HAP-1 (cell line): Measurements from ENCODE around the gene CRTC1.
"Not testable (repeated sequence)": the region's sequence is repeated elsewhere in the genome, so short reads cannot be mapped to it uniquely, and the experiment has no call there.

ENCODE experiments used
- DNase-seq, 2 experiments: peaks; one replicate each; pipeline ENCODE4 v3.0.0-alpha.2; 2016 to 2020; ENCODE audit warnings: low spot score in 2 of 2
- H3K27me3 ChIP-seq: fragments of 250-450 bp; sonication (Bioruptor Pico); 2 replicates; pipeline ENCODE4 v1.5.1; 2020; ENCODE audit warnings: low read depth, mild to moderate bottlenecking, moderate library complexity
- H3K36me3 ChIP-seq: fragments of 250-450 bp; sonication (Bioruptor Pico); replicated peaks from 2 replicates; pipeline ENCODE4 v1.5.1; 2020; ENCODE audit warnings: mild to moderate bottlenecking
- H3K4me1 ChIP-seq: fragments of 250-450 bp; sonication (Bioruptor Pico); 2 replicates; pipeline ENCODE4 v1.5.1; 2020; ENCODE audit warnings: mild to moderate bottlenecking
- H3K4me3 ChIP-seq: fragments of 250-450 bp; sonication (Bioruptor Pico); 2 replicates; pipeline ENCODE4 v1.5.1; 2020; ENCODE audit warnings: mild to moderate bottlenecking, moderate library complexity
- H3K9me3 ChIP-seq: fragments of 250-450 bp; sonication (Bioruptor Pico); 2 replicates; pipeline ENCODE4 v1.5.1; 2020; ENCODE audit warnings: mild to moderate bottlenecking, moderate library complexity
- in situ Hi-C: fragments of 300-500 bp; cut with MboI; formaldehyde crosslinking; loops from 3 replicates; pipeline ENCODE4 v1.14.3; 2020; ENCODE audit warnings: low sequenced_read_pairs, inconsistent platforms, mixed read lengths

Gene CRTC1

DNA sequence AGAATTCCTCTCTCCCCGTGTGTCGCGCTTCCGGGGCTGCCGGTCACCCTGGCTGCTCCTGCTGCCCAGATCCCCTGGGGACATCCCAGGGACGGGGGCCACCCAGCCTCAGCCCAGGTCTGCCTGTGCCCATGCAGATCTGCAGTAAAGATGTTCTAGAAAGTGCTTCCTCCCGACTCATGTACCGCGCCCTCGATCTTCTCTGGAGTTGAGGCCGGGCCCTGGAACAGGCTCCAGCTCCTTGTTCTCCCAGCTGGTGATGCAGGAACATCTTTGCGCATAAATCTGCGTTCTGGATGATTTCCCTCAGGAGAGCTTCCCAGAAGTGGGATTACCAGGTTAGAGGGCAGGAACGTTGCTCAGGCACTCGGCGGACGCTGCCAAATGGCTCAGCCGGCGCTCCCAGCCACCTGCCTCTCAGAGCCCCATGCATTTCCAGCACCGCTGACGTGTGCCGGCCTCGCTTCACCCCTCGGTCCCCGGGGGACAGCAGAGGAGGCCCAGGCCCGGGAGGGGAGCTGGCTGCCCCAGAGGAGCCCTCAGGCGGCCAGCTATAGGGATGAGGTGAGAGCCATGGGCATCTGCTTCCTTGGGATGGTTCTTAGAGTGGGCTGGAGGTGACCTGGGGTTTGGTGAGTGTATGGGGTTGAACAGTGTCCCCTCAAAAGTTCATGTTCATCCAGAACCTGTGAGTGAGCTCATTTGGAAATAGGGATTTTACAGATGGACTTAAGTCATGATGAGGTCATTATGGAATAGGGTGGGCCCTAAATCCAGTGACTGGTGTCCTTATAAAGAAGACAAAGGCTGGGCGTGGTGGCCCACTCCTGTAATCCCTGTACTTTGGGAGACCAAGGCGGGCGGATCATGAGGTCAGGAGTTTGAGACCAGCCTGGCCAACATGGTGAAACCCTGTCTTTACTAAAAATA is 42.6 kb downstream of the CRTC1 start:
- H3K27me3 ChIP-seq = no peaks in the 10 kb centered on the region
- H3K4me3 ChIP-seq = no peak overlapping the region
- no peaks in the 10 kb centered on the region for H3K4me1 ChIP-seq
- no peak for DNase-seq
- H3K9me3 ChIP-seq = no peaks in the 10 kb centered on the region
- in situ Hi-C loops = no loop called here
- H3K36me3 ChIP-seq = no peaks in the 10 kb centered on the region

GRCh38 chr19:18726846-18727245 is 43.4 kb downstream of the CRTC1 start:
- Histone ChIP-seq H3K9me3 (no peaks in the 10 kb centered on the region), H3K4me1 (no peaks in the 10 kb centered on the region), H3K36me3 (no peaks in the 10 kb centered on the region), H3K27me3 (no peaks in the 10 kb centered on the region), H3K4me3 (no peak overlapping the region)
- no peak for DNase-seq
- in situ Hi-C loops = no loop called here

- H3K4me3 ChIP-seq, in situ Hi-C loops, H3K36me3 ChIP-seq, DNase-seq, H3K9me3 ChIP-seq, H3K4me1 ChIP-seq, H3K27me3 ChIP-seq: not testable (repeated sequence)
Observed at GRCh38 chr19:18727602-18728001, 44.1 kb downstream of the CRTC1 start.

- Histone ChIP-seq H3K9me3 (no peaks in the 10 kb centered on the region), H3K36me3 (no peaks in the 10 kb centered on the region), H3K4me3 (no peak overlapping the region), H3K4me1 (no peaks in the 10 kb centered on the region), H3K27me3 (no peaks in the 10 kb centered on the region)
- no peak for DNase-seq
- in situ Hi-C loops = no loop called here
Observed at GRCh38 chr19:18729933-18730530, 46.6 kb downstream of the CRTC1 start.

DNA sequence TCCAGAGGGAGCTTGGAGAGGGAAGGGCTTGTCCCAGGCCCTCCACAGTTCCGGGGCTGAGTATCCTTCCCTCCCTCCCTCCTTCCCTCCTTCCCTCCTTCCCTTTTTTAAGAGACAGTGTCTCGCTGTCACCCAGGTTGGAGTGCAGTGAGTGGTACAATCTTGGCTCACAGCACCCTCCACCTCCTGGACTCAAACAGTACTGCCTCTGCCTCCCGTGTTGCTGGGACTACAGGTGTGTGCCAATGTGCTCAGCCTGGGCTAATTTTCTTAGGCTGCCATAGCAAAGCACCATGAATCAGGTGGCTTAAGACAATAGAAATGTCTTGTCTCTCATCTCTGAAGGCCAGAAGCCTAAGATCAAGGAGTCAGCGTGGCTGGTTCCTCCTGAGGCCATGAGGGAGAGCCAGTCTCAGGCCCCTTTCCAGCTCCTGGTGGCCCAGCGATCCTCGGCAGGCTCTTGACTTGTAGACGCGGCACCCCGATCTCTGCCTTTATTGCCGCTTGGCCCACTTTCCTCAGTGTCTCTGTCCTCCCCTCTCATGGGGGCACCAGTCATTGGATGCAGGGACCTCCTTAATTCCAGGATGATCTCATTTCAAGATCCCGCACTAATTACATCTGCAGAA is 47.5 kb downstream of the CRTC1 start:
- DNase-seq = no peak
- no peaks in the 10 kb centered on the region for H3K9me3 ChIP-seq
- no peaks in the 10 kb centered on the region for H3K4me1 ChIP-seq
- H3K27me3 ChIP-seq = no peaks in the 10 kb centered on the region
- no peak overlapping the region for H3K4me3 ChIP-seq
- no peaks in the 10 kb centered on the region for H3K36me3 ChIP-seq
- in situ Hi-C loops = no loop called here

- no peak overlapping the region for H3K4me3 ChIP-seq
- no peak for DNase-seq
- no peaks in the 10 kb centered on the region for H3K4me1 ChIP-seq
- in situ Hi-C loops = no loop called here
- H3K27me3 ChIP-seq = no peaks in the 10 kb centered on the region
- H3K36me3 ChIP-seq = no peaks in the 10 kb centered on the region
- H3K9me3 ChIP-seq = no peaks in the 10 kb centered on the region
Observed at GRCh38 chr19:18731562-18732008, 48.1 kb downstream of the CRTC1 start.

DNA sequence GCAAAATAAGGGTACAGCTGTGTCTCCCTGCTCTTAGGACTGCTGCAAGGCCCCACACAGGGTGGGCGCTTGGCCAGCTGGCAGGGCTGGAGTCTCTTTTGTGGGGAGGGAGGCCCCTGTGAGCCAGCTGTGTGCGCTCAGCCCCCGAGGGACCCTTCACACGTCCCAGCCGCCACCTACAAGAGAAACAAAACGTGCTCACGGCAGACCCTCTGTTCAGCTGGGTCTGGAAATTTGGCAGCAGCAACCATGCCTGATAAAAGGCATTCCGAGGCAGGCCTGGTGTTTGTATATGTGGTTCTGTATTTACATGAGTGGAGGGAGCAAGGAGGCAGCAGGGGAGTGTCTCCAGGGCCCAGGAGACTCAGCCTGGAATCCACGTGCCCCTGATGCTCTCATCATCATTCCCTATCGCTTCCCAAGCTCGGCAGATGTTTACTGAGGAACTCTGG is 49.7 kb downstream of the CRTC1 start:
- in situ Hi-C loops = no loop called here
- no peak for DNase-seq
- Histone ChIP-seq H3K27me3 (no peaks in the 10 kb centered on the region), H3K36me3 (no peaks in the 10 kb centered on the region), H3K4me3 (no peak overlapping the region), H3K9me3 (no peaks in the 10 kb centered on the region), H3K4me1 (no peaks in the 10 kb centered on the region; the same call in 1 of the 2 replicates)

- H3K4me1 ChIP-seq, H3K36me3 ChIP-seq, H3K27me3 ChIP-seq, DNase-seq, in situ Hi-C loops, H3K9me3 ChIP-seq, H3K4me3 ChIP-seq: not testable (repeated sequence)
Observed at GRCh38 chr19:18733762-18734332, 50.4 kb downstream of the CRTC1 start.

GRCh38 chr19:18735324-18735723 is 51.8 kb downstream of the CRTC1 start:
- no peak for DNase-seq
- in situ Hi-C loops = no loop called here
- Histone ChIP-seq H3K4me3 (no peak overlapping the region), H3K36me3 (no peaks in the 10 kb centered on the region), H3K4me1 (no peaks in the 10 kb centered on the region; the same call in 1 of the 2 replicates), H3K27me3 (no peaks in the 10 kb centered on the region), H3K9me3 (no peaks in the 10 kb centered on the region)

- in situ Hi-C loops = no loop called here
- no peak for DNase-seq
- Histone ChIP-seq H3K27me3 (no peaks in the 10 kb centered on the region), H3K36me3 (no peaks in the 10 kb centered on the region), H3K4me1 (no peaks in the 10 kb centered on the region; the same call in 1 of the 2 replicates), H3K4me3 (no peak overlapping the region), H3K9me3 (no peaks in the 10 kb centered on the region)
Observed at GRCh38 chr19:18735752-18736151, 52.3 kb downstream of the CRTC1 start.

GRCh38 chr19:18736415-18737336 is 53.2 kb downstream of the CRTC1 start:
- Histone ChIP-seq H3K36me3 (no peaks in the 10 kb centered on the region), H3K4me3 (no peak overlapping the region), H3K9me3 (no peaks in the 10 kb centered on the region), H3K27me3 (no peaks in the 10 kb centered on the region), H3K4me1 (no peaks in the 10 kb centered on the region; the same call in 1 of the 2 replicates)
- DNase-seq = no peak
- in situ Hi-C loops = no loop called here

GRCh38 chr19:18737337-18737953 is 54.0 kb downstream of the CRTC1 start:
- no peaks in the 10 kb centered on the region for H3K27me3 ChIP-seq
- no peak for DNase-seq
- no peaks in the 10 kb centered on the region; the same call in 1 of the 2 replicates for H3K4me1 ChIP-seq
- no peak overlapping the region for H3K4me3 ChIP-seq
- H3K9me3 ChIP-seq = no peaks in the 10 kb centered on the region
- H3K36me3 ChIP-seq = no peaks in the 10 kb centered on the region
- in situ Hi-C loops = no loop called here
